ENCODE data around the gene RGMA.

DNA sequence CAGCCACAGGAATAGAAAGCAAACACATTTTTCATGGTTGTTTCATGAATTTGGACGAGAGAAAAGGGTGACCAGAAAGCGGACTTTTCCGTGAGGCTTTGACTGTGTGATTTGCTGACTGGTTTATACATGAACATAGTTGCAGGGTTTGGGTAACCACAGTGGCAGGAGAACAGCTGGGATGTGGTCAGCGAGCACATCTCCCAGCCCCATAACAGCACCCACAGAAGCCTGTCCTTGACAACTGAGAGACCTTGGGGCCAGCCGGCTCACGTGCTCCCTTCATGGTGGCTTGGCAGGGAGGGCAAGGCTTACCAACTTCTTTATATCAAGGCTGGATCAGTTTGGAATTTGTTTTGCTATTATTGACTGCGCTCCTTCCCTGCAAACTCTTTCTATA, 13.2 kb upstream of the RGMA start:
- TF ChIP-seq POLR2A (IDR thresholded peaks at IDR 0.05; ENCODE audit: low read depth, low read length) (no peak), POLR2AphosphoS5 (IDR thresholded peaks at IDR 0.05; ENCODE audit: low read depth, low read length) (no peak)

All from GM12892 (cell line).